A549 treated with AZD9567 at 1 μM for 4 hours (cell line): ENCODE data around the gene RNF215. TPM values are rescaled to one million over a fixed set of nuclear protein-coding genes. Genes with fewer than 3 reads are reported as not detected.

ENCODE experiments used
- total RNA-seq: library from RNA; stranded (reverse); fragments of 200-300 nt; extraction: Qiagen RNA extraction; gene quantifications from 5 replicates; pipeline ENCODE4 v1.2.3, GENCODE V29; 2022; ENCODE audit not compliant: insufficient read depth

Gene RNF215
- total RNA-seq = 10.8 to 23.2 TPM (median 21.5 TPM) in 5 replicates

DNA sequence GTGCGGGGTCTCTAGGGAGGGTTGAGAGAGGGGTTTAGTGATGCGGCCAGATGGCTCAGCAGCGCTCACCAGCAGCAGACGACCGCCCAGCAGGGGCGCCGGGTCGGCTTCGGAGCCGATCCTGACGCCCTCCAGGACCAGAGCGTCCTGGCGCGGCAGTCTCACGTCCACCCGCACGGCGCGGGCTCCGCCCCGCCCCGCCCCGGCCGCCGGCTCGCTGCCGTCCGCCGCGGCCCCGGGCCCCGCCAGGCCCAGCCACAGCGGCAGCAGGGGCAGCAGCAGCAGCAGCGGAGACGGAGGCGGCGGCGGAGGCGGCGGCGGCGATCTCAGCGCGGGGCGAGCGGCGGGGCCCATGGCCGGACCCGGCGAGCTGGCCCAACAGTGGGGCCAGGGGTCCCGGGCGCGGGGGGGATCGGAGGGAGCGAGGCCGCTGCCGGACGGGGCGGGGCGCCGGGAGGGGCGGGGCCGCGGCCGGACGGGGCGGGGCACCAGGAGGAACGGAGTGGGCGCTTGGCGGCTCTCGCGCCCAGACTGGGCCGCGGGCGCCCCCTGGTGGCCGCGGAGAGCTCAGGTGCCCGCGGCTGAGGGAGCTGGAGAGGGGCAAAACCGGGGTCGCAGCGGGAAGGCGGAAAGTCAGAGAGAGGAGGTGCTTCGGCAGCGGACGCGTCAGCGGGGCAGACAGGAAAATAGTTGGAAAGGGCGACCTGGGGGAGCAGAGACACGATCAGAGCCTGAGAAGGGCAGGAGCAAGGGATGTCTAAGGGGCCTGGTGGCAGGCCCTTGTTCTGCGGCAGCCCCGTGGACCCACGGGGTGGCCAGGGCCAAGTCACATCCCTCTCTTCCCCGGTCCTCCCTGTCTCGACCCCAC lies at the start of gene RNF215:
RNF215 (minus strand) TSS at position 452 of the 868 bp plus-strand sequence; CDS start at position 354, 98 bp downstream.

DNA sequence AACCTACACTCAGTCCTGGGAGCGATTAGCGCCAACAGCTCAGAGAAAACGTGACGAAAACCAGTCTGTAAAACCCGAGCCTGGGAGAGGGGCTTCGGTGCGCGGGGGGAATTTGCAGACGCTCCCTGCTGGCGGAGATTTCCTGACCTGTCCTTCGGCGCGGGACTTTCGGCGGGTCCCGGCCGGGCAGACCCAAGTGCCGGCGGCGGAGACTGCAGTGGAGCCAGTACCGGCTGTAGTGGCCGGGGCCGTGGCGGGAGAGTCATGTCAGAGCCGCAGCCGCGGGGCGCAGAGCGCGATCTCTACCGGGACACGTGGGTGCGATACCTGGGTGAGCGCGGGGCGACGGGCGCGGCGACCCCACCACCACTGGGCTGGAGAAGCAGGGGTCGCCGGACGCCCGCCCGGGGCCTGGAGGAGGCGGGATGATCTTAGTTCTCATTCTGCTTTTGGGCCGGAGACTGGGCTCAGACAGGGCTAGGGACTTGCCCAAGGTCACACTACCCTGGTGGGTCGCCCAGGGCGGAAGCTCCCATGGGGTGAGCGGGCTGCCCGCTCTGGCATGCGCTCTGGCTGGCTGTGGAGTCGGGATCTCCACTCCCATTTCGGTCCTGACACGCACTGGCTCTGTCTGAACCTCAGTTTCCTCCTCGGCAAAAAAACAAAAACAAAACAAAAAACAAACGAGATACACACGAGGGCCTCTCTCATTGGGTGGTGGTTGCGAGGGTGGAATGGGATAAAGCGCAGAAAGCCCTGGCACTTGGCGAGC lies 38.6 kb upstream of the RNF215 start, which contains the start of gene MTFP1:
MTFP1 (plus strand) TSS at position 153 of the 772 bp plus-strand sequence; CDS start at position 265, 112 bp downstream.

DNA sequence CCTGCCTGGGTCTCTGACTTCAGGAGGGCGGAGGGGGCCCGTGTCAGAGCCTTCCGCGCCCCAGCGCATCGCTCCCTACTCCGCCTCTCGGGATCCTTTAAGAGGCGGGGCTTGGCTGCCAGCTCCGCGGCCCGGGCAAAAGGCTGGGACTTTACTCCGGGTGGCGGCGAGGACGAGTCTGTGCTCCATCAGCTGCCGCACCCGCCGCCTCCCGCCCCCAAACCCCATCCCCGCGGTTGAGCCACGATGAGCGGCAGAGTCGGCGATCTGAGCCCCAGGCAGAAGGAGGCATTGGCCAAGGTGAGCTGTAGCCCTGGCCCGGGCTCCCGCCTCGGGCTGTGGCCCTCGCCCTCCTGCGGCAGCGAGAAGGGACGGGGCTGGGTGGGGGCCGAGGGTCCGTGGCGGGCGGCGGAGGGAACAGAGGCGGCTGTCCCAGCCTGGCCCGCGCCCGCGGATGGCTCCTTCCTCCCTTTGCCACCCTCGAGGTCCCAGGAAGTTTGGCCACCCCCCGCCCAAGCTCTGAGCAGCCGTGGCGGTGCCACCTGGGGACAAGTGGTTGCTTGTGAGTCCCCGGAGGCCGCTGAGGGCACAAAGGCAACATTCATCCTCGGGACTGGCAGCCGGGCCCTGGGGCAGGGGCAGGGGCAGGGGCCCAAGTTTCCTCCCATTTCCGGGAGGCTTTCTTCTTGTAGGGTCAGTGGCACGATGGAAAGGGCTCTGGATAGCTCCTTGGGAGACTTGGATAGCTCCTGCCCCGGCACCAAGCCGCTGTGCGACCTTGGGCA lies 9.9 kb upstream of the RNF215 start, which contains the start of gene SEC14L2:
SEC14L2 (plus strand) TSS at position 148 of the 785 bp plus-strand sequence; CDS start at position 247, 99 bp downstream.

DNA sequence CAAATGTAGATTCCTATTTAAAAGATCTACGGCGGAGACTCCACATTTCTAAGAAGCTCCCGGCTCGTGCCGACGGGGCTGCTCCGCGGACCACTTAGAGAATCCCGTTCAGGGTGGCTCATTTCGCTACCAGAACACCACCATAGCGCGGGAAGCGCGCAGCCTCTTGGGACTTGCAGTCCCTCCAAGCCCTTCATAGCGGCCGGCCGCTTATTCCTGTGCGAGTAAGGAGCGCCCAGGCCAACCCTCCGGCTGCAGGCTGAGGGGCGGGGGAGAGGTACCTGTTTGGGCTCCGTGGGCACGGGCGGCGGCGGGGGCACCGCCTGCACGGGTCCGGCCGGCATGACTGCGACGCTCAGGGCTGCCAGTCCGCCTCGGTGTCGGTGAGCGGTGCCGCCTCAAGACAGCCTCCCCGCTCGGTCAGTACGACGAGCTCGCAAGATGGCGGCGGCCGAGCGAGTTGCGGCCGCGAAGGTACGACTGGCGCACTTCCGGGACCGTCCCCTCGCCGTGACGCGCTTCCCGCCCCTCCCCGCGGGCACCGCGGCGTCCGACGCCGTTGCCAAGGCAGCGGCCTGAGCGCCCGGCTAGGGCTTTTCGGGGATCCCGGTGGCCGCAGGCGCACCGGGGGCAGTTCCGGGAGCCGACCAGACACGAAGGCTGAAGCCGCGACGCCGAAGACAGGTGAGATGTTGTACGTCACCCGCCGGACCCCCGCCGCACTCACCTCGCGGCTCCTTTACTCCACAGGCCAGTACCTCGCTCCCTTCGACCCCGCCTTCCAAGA lies 30.6 kb downstream of the RNF215 start, which contains the start of the genes CCDC157 and SF3A1:
CCDC157 (plus strand) TSS at position 559 of the 787 bp plus-strand sequence. CDS start 8,994 bp downstream, outside the sequence.
SF3A1 (minus strand) TSS at position 446 of the 787 bp plus-strand sequence; CDS start at position 344, 102 bp downstream.

Other genes with a start within 250 kb of the RNF215 start
- gene LIF, start 140.7 kb downstream of the RNF215 start, total RNA-seq = 14.1 to 30.4 TPM (median 28.0 TPM) in 5 replicates
- 0.07 TPM in 1 of 5 replicates, not detected in the others for gene OSM, start 120.6 kb downstream of the RNF215 start, total RNA-seq
- gene CASTOR1, start 97.9 kb downstream of the RNF215 start, total RNA-seq = 6.5 to 11.9 TPM (median 6.8 TPM) in 5 replicates
- gene TBC1D10A, start 60.5 kb downstream of the RNF215 start, total RNA-seq = 9.9 to 14.7 TPM (median 11.0 TPM) in 5 replicates
- 50.9 to 68.2 TPM (median 61.9 TPM) in 5 replicates for gene SF3A1, start 30.5 kb downstream of the RNF215 start, total RNA-seq
- 3.1 to 3.6 TPM (median 3.3 TPM) in 5 replicates for gene CCDC157, start 30.4 kb downstream of the RNF215 start, total RNA-seq
- 52.2 to 94.4 TPM (median 77.1 TPM) in 5 replicates for gene SEC14L2, start 9.6 kb upstream of the RNF215 start, total RNA-seq
- 64.8 to 68.9 TPM (median 67.0 TPM) in 5 replicates for gene MTFP1, start 38.4 kb upstream of the RNF215 start, total RNA-seq
- not detected in 5 replicates for gene SEC14L3, start 84.6 kb upstream of the RNF215 start, total RNA-seq
- gene SEC14L4, start 118.3 kb upstream of the RNF215 start, total RNA-seq = 4.9 to 6.1 TPM (median 5.5 TPM) in 5 replicates
- gene SEC14L6, start 159.3 kb upstream of the RNF215 start, total RNA-seq = not detected in 5 replicates
- 6.2 to 8.1 TPM (median 7.0 TPM) in 5 replicates for gene GAL3ST1, start 187.3 kb upstream of the RNF215 start, total RNA-seq
- gene PES1, start 204.5 kb upstream of the RNF215 start, total RNA-seq = 100 to 140 TPM (median 106 TPM) in 5 replicates
- gene TCN2, start 219.8 kb upstream of the RNF215 start, total RNA-seq = 4.1 to 5.1 TPM (median 4.5 TPM) in 5 replicates
- gene SLC35E4, start 248.4 kb upstream of the RNF215 start, total RNA-seq = 5.3 to 7.7 TPM (median 7.1 TPM) in 5 replicates